Mesenchymal stem cell (in vitro differentiated cells and primary cell): ENCODE measurements around the gene PLEKHJ1.

Experiments used
- DNase-seq: peaks from one replicate; pipeline ENCODE4 v3.0.0-alpha.2; 2013
- H2AFZ ChIP-seq: one replicate; pipeline ENCODE4 v1.6.1; 2013; ENCODE audit warnings: low read depth, mild to moderate bottlenecking, control low read depth, inconsistent platforms, low read length, moderate library complexity
- H2AK5ac ChIP-seq: 2 replicates; pipeline ENCODE4 v1.6.1; 2013; ENCODE audit warnings: low read length, moderate library complexity, mild to moderate bottlenecking, inconsistent platforms; ENCODE audit not compliant: severe bottlenecking
- H2BK120ac ChIP-seq: one replicate; pipeline ENCODE4 v1.6.1; 2013; ENCODE audit warnings: low read depth, mild to moderate bottlenecking, inconsistent platforms, low read length, moderate library complexity
- H2BK12ac ChIP-seq, 2 experiments: one replicate each; pipeline ENCODE4 v1.6.1; 2013; ENCODE audit warnings: inconsistent platforms in 2 of 2, low read length in 2 of 2, mild to moderate bottlenecking in 2 of 2, moderate library complexity in 2 of 2, control low read depth in 1 of 2
- H2BK15ac ChIP-seq: one replicate; pipeline ENCODE4 v1.6.1; 2013; ENCODE audit warnings: mild to moderate bottlenecking, low read depth, inconsistent platforms; ENCODE audit not compliant: poor library complexity, severe bottlenecking
- H2BK5ac ChIP-seq: 2 replicates; pipeline ENCODE4 v1.6.1; 2013; ENCODE audit warnings: low read depth, mild to moderate bottlenecking, low read length, control low read depth, inconsistent platforms; ENCODE audit not compliant: poor library complexity, severe bottlenecking
- H3K14ac ChIP-seq, 2 experiments: one replicate each; pipeline ENCODE4 v1.6.1; 2013; ENCODE audit warnings: inconsistent platforms in 2 of 2, low read length in 2 of 2, control low read depth in 1 of 2, mild to moderate bottlenecking in 1 of 2, moderate library complexity in 1 of 2
- H3K18ac ChIP-seq, 2 experiments: one replicate each; pipeline ENCODE4 v1.6.1; 2013; ENCODE audit warnings: inconsistent platforms in 2 of 2, low read length in 2 of 2, control low read depth in 1 of 2, low read depth in 1 of 2, mild to moderate bottlenecking in 1 of 2
- H3K23ac ChIP-seq, 2 experiments: one replicate each; pipeline ENCODE4 v1.6.1; 2013; ENCODE audit warnings: inconsistent platforms in 2 of 2, low read length in 2 of 2, mild to moderate bottlenecking in 2 of 2, moderate library complexity in 2 of 2, control low read depth in 1 of 2
- H3K27ac ChIP-seq: 2 replicates; pipeline ENCODE4 v1.5.1; 2013; ENCODE audit warnings: mild to moderate bottlenecking, moderate library complexity, low read length, control low read depth, inconsistent platforms; ENCODE audit not compliant: poor library complexity, severe bottlenecking
- H3K27me3 ChIP-seq, 2 experiments: 2 replicates each; pipeline versions ENCODE4 v1.6.1 to v1.7.0; 2013; ENCODE audit warnings: low read length in 2 of 2, mild to moderate bottlenecking in 2 of 2, moderate library complexity in 2 of 2, control low read depth in 1 of 2, inconsistent platforms in 1 of 2; ENCODE audit not compliant: control insufficient read depth in 1 of 2, insufficient read depth in 1 of 2
- H3K36me3 ChIP-seq, 2 experiments: 2 replicates each; pipeline versions ENCODE4 v1.6.1 to v1.7.0; 2013; ENCODE audit warnings: low read length in 2 of 2, control low read depth in 1 of 2, inconsistent platforms in 1 of 2, low read depth in 1 of 2, mild to moderate bottlenecking in 1 of 2; ENCODE audit not compliant: insufficient read depth in 2 of 2, control insufficient read depth in 1 of 2
- H3K4ac ChIP-seq, 2 experiments: one replicate each; pipeline ENCODE4 v1.6.1; 2013; ENCODE audit warnings: inconsistent platforms in 2 of 2, low read length in 2 of 2, mild to moderate bottlenecking in 2 of 2, moderate library complexity in 2 of 2, control low read depth in 1 of 2, low read depth in 1 of 2
- H3K4me1 ChIP-seq: 2 replicates; pipeline ENCODE4 v1.6.1; 2013; ENCODE audit warnings: low read depth, low read length, control low read depth; ENCODE audit not compliant: control insufficient read depth, insufficient read depth
- H3K4me2 ChIP-seq: 2 replicates; pipeline ENCODE4 v1.6.1; 2013; ENCODE audit warnings: low read length, mild to moderate bottlenecking, inconsistent platforms; ENCODE audit not compliant: poor library complexity, severe bottlenecking
- H3K4me3 ChIP-seq, 2 experiments: 2 replicates each; pipeline versions ENCODE4 v1.5.1 to v1.7.0; 2013; ENCODE audit warnings: low read length in 2 of 2, mild to moderate bottlenecking in 2 of 2, control low read depth in 1 of 2, low read depth in 1 of 2; ENCODE audit not compliant: insufficient read depth in 1 of 2
- H3K79me1 ChIP-seq: replicated peaks from 2 replicates; pipeline ENCODE4 v1.6.1; 2013; ENCODE audit warnings: mild to moderate bottlenecking, control low read depth, low read length, inconsistent platforms; ENCODE audit not compliant: poor library complexity, severe bottlenecking
- H3K9ac ChIP-seq: 2 replicates; pipeline ENCODE4 v1.7.0; 2013; ENCODE audit warnings: mild to moderate bottlenecking, low read length, moderate library complexity
- H3K9me3 ChIP-seq: 2 replicates; pipeline ENCODE4 v1.7.0; 2013; ENCODE audit warnings: mild to moderate bottlenecking, low read length; ENCODE audit not compliant: control insufficient read depth
- H4K8ac ChIP-seq: one replicate; pipeline ENCODE4 v1.6.1; 2013; ENCODE audit warnings: inconsistent platforms, mild to moderate bottlenecking, low read length, moderate library complexity
- H4K91ac ChIP-seq: one replicate; pipeline ENCODE4 v1.6.1; 2013; ENCODE audit warnings: mild to moderate bottlenecking, low read length, inconsistent platforms
- WGBS: methylation state at CpG from one replicate; pipeline ENCODE4 v1.1.7; 2013; ENCODE audit warnings: mixed read lengths; 5-methylcytosine and 5-hydroxymethylcytosine counted together

The PLEKHJ1 gene

DNA sequence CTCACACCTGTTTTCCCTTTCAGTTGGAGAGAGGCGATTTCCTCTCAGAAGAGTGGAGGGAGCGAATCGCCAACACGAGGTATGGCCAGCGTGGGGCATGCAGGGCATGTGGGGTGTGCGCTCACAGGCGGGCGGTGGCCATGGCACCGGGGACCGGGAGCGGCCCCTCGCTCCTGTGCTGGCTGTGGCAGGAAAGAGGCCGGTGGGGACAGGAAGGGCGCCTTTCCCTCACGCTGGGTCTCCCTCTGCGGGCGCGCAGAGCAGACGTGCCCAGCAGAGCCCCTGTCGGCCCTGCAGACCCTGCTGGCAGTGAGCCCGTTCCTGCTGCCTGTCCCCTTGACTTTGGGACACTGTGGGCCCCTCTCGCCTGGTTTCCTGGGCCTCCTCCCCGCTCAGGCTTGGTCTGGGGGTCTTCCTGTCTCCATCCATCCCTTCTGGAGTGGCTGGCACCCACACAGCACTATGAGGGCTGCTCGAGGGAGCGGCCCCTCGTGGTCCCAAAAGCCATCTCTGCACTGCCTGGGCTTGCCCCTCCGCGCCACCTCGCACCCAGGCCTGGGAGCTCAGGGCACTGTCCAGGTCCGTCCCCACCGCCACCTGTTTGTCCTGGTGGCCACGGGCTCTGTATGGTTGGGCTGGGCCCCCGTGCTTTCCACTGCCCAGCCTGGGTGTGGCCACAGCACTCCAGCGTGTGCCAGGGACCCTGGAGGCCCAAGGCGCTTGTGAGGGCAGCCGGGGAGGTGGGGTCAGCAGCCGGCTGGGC, 36.1 kb downstream of the PLEKHJ1 start:
- no peak overlapping the region for H2BK120ac ChIP-seq

DNA sequence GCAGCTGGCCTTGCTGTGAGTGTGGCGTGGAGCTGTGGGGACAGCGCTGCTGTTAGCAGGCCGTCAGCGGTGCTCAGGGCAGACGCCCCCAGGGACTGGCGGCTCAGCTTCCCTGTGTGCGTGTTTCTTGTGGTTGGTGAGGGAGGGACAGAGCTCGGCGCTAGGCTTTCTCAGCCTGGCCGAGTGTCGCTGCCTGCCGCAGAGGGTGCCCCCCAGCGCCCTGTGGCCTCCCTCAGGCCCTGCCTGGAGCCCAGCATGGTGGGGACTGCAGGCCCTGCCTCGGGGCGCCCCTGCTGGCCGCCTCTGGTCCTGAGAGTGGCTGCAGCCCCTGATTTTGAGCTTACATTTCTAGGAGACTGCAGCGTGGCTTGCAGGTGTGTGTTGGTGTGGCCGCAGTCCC, 36.9 kb downstream of the PLEKHJ1 start:
- Histone ChIP-seq H3K36me3 (peaks cover 86 to 96% of the 10 kb centered on the region in 2 experiments), H2BK120ac (no peak overlapping the region), H3K4me2 (no peak overlapping the region), H3K27me3 (no peaks in the 10 kb centered on the region), H3K4me3 (no peak overlapping the region), H3K9ac (no peak overlapping the region), H2AK5ac (no peak overlapping the region), H4K8ac (no peak overlapping the region), H3K18ac (no peak overlapping the region), H3K4me1 (peaks cover 34% of the 10 kb centered on the region), H3K79me1 (peaks cover 41% of the 10 kb centered on the region), H3K9me3 (no peaks in the 10 kb centered on the region), H3K23ac (no peak overlapping the region), H2BK5ac (no peak overlapping the region), H3K27ac (no peak overlapping the region), H2AFZ (no peak overlapping the region), H3K14ac (no peak overlapping the region), H3K4ac (no peak overlapping the region), H2BK15ac (no peak overlapping the region), H2BK12ac (no peak overlapping the region), H4K91ac (no peak overlapping the region)
- WGBS: 77% methylated on average over 17 of the region's 18 CpGs
- no peak for DNase-seq

More for the DNA sequence above, 36.1 kb downstream of the PLEKHJ1 start:
- H3K27me3 ChIP-seq: no peaks in the 10 kb centered on the region
- peaks cover 38% of the 10 kb centered on the region for H3K79me1 ChIP-seq
- H3K9me3 ChIP-seq: no peaks in the 10 kb centered on the region
- H4K8ac ChIP-seq: no peak overlapping the region
- peaks cover 39% of the 10 kb centered on the region for H3K4me1 ChIP-seq
- H2BK5ac ChIP-seq: no peak overlapping the region
- no peak overlapping the region for H2AFZ ChIP-seq
- H3K4ac ChIP-seq: no peak overlapping the region
- no peak overlapping the region for H3K4me3 ChIP-seq
- no peak for DNase-seq
- no peak overlapping the region for H4K91ac ChIP-seq
- H2AK5ac ChIP-seq: no peak overlapping the region
- no peak overlapping the region for H2BK15ac ChIP-seq
- WGBS: 98% methylated on average over 37 of the region's 37 CpGs
- peaks cover 85 to 93% of the 10 kb centered on the region in 2 experiments for H3K36me3 ChIP-seq
- no peak overlapping the region for H3K18ac ChIP-seq
- H3K23ac ChIP-seq: no peak overlapping the region
- H3K4me2 ChIP-seq: no peak overlapping the region
- no peak overlapping the region for H3K9ac ChIP-seq
- H2BK12ac ChIP-seq: no peak overlapping the region
- no peak overlapping the region for H3K14ac ChIP-seq
- H3K27ac ChIP-seq: no peak overlapping the region

DNA sequence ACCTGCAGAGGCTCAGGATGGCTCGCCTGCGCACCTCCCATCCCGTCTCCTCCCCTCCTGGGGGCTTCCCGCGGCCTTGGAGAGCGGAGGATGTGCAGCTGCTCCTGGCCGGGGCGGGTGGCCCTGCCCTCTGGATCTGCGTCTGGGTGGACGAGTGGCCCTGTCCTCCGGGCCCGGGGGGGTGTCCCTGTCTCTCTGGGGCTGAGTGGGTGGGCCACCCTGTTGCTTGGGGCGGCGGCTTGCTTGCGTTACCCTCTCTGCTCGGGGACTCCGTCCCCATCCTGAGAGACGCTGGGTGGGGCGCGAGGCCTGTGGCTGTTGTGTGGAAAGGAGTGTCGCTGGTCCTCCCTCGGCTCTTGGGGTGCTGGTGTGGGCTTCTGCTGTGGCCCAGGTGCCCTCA, 37.8 kb downstream of the PLEKHJ1 start:
- WGBS: 94% methylated on average over 20 of the region's 22 CpGs
- H3K14ac ChIP-seq: no peak overlapping the region
- H2BK12ac ChIP-seq: no peak overlapping the region
- no peak overlapping the region for H4K91ac ChIP-seq
- peaks cover 28% of the 10 kb centered on the region for H3K4me1 ChIP-seq
- H3K18ac ChIP-seq: no peak overlapping the region
- peaks cover 36% of the 10 kb centered on the region for H3K79me1 ChIP-seq
- no peak overlapping the region for H2AFZ ChIP-seq
- no peak overlapping the region for H3K4ac ChIP-seq
- no peak for DNase-seq
- no peak overlapping the region for H4K8ac ChIP-seq
- H3K36me3 ChIP-seq: peaks cover 84 to 96% of the 10 kb centered on the region in 2 experiments
- H3K27ac ChIP-seq: no peak overlapping the region
- H3K23ac ChIP-seq: no peak overlapping the region
- no peak overlapping the region for H2BK5ac ChIP-seq
- no peak overlapping the region for H3K9ac ChIP-seq
- no peaks in the 10 kb centered on the region for H3K9me3 ChIP-seq
- H3K27me3 ChIP-seq: no peaks in the 10 kb centered on the region
- no peak overlapping the region for H2AK5ac ChIP-seq
- H2BK120ac ChIP-seq: no peak overlapping the region
- H3K4me2 ChIP-seq: no peak overlapping the region
- H2BK15ac ChIP-seq: no peak overlapping the region
- H3K4me3 ChIP-seq: no peak overlapping the region

DNA sequence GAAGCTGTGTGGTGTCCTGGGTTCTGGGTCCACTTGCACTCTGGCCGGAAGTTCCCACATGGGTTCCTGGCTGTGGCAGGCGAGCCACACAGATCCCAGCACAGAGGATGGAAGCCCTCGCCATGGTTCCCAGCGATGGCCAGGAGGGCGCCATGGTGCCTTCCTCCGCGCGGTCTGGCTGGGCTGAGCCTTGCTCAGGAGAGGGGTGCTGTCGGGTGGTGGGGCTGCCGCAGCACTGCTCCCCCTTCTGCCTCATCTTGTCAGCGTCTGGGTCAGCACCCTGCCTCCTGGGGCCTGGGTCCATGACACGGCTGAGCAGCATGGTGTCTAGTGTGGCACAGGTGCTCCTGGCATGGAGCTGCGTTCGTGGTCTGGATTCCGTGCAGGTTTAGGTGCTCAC, 38.9 kb downstream of the PLEKHJ1 start:
- H3K36me3 ChIP-seq: peaks cover 85 to 97% of the 10 kb centered on the region in 2 experiments
- H2AK5ac ChIP-seq: no peak overlapping the region
- H2BK15ac ChIP-seq: no peak overlapping the region
- H3K4ac ChIP-seq: no peak overlapping the region
- H3K27ac ChIP-seq: no peak overlapping the region
- H3K14ac ChIP-seq: no peak overlapping the region
- H4K91ac ChIP-seq: peak overlapping the region; percentile 12
- H3K23ac ChIP-seq: no peak overlapping the region
- H3K4me2 ChIP-seq: no peak overlapping the region
- no peak overlapping the region for H2BK12ac ChIP-seq
- WGBS: 97% methylated on average over 15 of the region's 15 CpGs
- H2BK120ac ChIP-seq: no peak overlapping the region
- H4K8ac ChIP-seq: peak overlapping the region; percentile 28
- H3K9me3 ChIP-seq: no peaks in the 10 kb centered on the region
- no peaks in the 10 kb centered on the region for H3K27me3 ChIP-seq
- H3K79me1 ChIP-seq: peaks cover 37% of the 10 kb centered on the region
- H3K18ac ChIP-seq: no peak overlapping the region
- H2AFZ ChIP-seq: no peak overlapping the region
- H3K4me3 ChIP-seq: no peak overlapping the region
- DNase-seq: no peak
- H3K4me1 ChIP-seq: peaks cover 28% of the 10 kb centered on the region
- no peak overlapping the region for H2BK5ac ChIP-seq
- no peak overlapping the region for H3K9ac ChIP-seq
